Measurements from ENCODE around the gene IER3. TPM values are rescaled to one million over a fixed set of nuclear protein-coding genes. Genes with fewer than 3 reads are reported as not detected.
A peak's percentile ranks its signal among the peaks of the same experiment; 100 is the strongest.

IER3 gene
- total and polyA plus RNA-seq, 9 of the 15 experiments (the other 6 are each of a cell fraction or from before 2014, with no cell fraction given): 1.5 to 30.0 (median 11.5) TPM

GRCh38 chr6:30769088-30769852 is 24.9 kb upstream of the IER3 start (continued):
- TF ChIP-seq BRD4 (IDR thresholded peaks at IDR 0.05): peak; percentile 86
- peak; percentile 28 for TF ChIP-seq GATAD2A (IDR thresholded peaks at IDR 0.05)
- TF ChIP-seq NBN (IDR thresholded peaks at IDR 0.05; ENCODE audit: low read depth): peak; percentile 93
- TF ChIP-seq CCNT2 (IDR thresholded peaks at IDR 0.05; ENCODE audit: borderline replicate concordance, extremely low read depth, insufficient read length, low read depth, low read length): peak; percentile 76
- TF ChIP-seq HSF4 (CRISPR knock-in tag; IDR thresholded peaks at IDR 0.05; ENCODE audit: borderline replicate concordance): no peak
- TF ChIP-seq HBP1 (CRISPR knock-in tag; IDR thresholded peaks at IDR 0.05): no peak; the same call in 1 of the 2 replicates
- TF ChIP-seq ZNF717 (CRISPR knock-in tag; IDR thresholded peaks at IDR 0.05): no peak
- TF ChIP-seq SRSF3 (IDR thresholded peaks at IDR 0.05; ENCODE audit: insufficient read depth, low read length): no peak
- no peak for TF ChIP-seq ZNF830 (CRISPR knock-in tag; IDR thresholded peaks at IDR 0.05)
- TF ChIP-seq BDP1 (IDR thresholded peaks at IDR 0.05; ENCODE audit: insufficient read depth, insufficient read length): no peak
- TF ChIP-seq ZNF24 (IDR thresholded peaks at IDR 0.05): peak; percentile 18; the same call in 1 of the 2 replicates
- no peak for TF ChIP-seq THRA (IDR thresholded peaks at IDR 0.05)
- TF ChIP-seq CREB3L1 (IDR thresholded peaks at IDR 0.05; ENCODE audit: borderline replicate concordance, low read depth): peak; percentile 70; the same call in 1 of the 2 replicates
- peak; percentile 83 for TF ChIP-seq HES1 (IDR thresholded peaks at IDR 0.05; ENCODE audit: low read depth)
- TF ChIP-seq LARP7 (IDR thresholded peaks at IDR 0.05): no peak
- peak in 1 of 3 experiments; percentile 48; a peak in 1 of 6 replicates for TF ChIP-seq ZBTB11 (CRISPR knock-in tag; IDR thresholded peaks at IDR 0.05)
- no peak for TF ChIP-seq USF2 (CRISPR knock-in tag; IDR thresholded peaks at IDR 0.05)
- no peak for TF ChIP-seq TCF7L2 (IDR thresholded peaks at IDR 0.05; ENCODE audit: low read depth, low read length)
